K562 (cell line): ENCODE results near the gene LY6G6D. TPM values are rescaled to one million over a fixed set of nuclear protein-coding genes. Genes with fewer than 3 reads are reported as not detected.

ENCODE experiments used
- BRF1 ChIP-seq: IDR thresholded peaks from 3 replicates; pipeline ENCODE4 v1.6.1; 2011; ENCODE audit warnings: borderline replicate concordance, mild to moderate bottlenecking; ENCODE audit not compliant: insufficient read length; ENCODE audit errors: extremely low read depth
- FOXA3 ChIP-seq, 2 experiments: fragments of 450-650 bp in 1 of 2; sonication (generic) in 1 of 2; formaldehyde crosslinking; IDR thresholded peaks in 1 of 2; conservative IDR thresholded peaks in 1 of 2; 2 replicates each; pipeline versions ENCODE4 v1.4.0 to v1.8.0; 2020 to 2022; ENCODE audit warnings: mild to moderate bottlenecking in 2 of 2, missing genetic modification reagents in 1 of 2
- GTF2A2 ChIP-seq: IDR thresholded peaks from 2 replicates; pipeline ENCODE4 v1.6.1; 2016; ENCODE audit warnings: mild to moderate bottlenecking, missing genetic modification characterization, missing compliant biosample characterization
- KDM1A ChIP-seq, 2 experiments: fragments of 450-650 bp; IDR thresholded peaks; 2 replicates each; pipeline ENCODE4 v1.6.1; 2016; ENCODE audit warnings: mild to moderate bottlenecking in 2 of 2
- KHSRP ChIP-seq: fragments of 450-650 bp; IDR thresholded peaks from 2 replicates; pipeline ENCODE4 v1.6.1; 2017
- MIER1 ChIP-seq: fragments of 450-650 bp; IDR thresholded peaks from 2 replicates; pipeline ENCODE4 v1.6.1; 2016; ENCODE audit warnings: antibody characterized with exemption, mild to moderate bottlenecking, low read depth
- NFATC3 ChIP-seq: fragments of 450-650 bp; IDR thresholded peaks from 2 replicates; pipeline ENCODE4 v1.6.1; 2017; ENCODE audit warnings: mild to moderate bottlenecking
- RFX1 ChIP-seq: fragments of 450-650 bp; IDR thresholded peaks from 2 replicates; pipeline ENCODE4 v1.6.1; 2016; ENCODE audit warnings: mild to moderate bottlenecking, moderate library complexity
- SIN3B ChIP-seq: fragments of 450-650 bp; IDR thresholded peaks from 2 replicates; pipeline ENCODE4 v1.6.1; 2017; ENCODE audit warnings: low read depth, mild to moderate bottlenecking, moderate library complexity
- polyA plus RNA-seq, 8 experiments: library from polyadenylated mRNA; depleted of rRNA in 4 of 8; stranded (reverse) in 5 of 8; unstranded in 3 of 8; fragments of >200 nt; fragmentation: Nextera tagmentation in 2 of 8; fragmentation: Illumina TruSeq in 1 of 8; extraction: Ambion mirVana in 2 of 8; extraction: Trizol in 1 of 8; gene quantifications; 2 replicates each; pipeline versions ENCODE4 v1.2.1 to v1.2.3, GENCODE V29; 2011 to 2014; ENCODE audit warnings: inconsistent platforms in 1 of 8, missing spikeins in 1 of 8
- total RNA-seq, 7 experiments: library from RNA; depleted of rRNA in 6 of 7; stranded (reverse); fragments of >200 nt in 6 of 7; fragmentation: Illumina TruSeq in 2 of 7; extraction: Trizol in 2 of 7; gene quantifications; 2 replicates each; pipeline versions ENCODE4 v1.2.1 to v1.2.3, GENCODE V29; 2011 to 2021; ENCODE audit warnings: low replicate concordance in 1 of 7
- TF ChIP-seq, protein P1 (sequence below): fragments of 200-800 bp; sonication (Bioruptor generic); IDR thresholded peaks from 2 replicates; pipeline ENCODE4 v1.6.1; 2017; ENCODE audit warnings: missing genetic modification characterization, missing compliant biosample characterization
- TF ChIP-seq, protein P2 (sequence below): sonication (generic); formaldehyde crosslinking; IDR thresholded peaks from 2 replicates; pipeline ENCODE4 v1.8.0; 2022; ENCODE audit warnings: mild to moderate bottlenecking, missing genetic modification reagents
- TF ChIP-seq, protein P3 (sequence below), 2 experiments: fragments of 450-650 bp in 1 of 2; IDR thresholded peaks; 2 replicates each; pipeline ENCODE4 v1.6.1; 2011 to 2017; ENCODE audit warnings: low read depth in 2 of 2, antibody characterized with exemption in 1 of 2, borderline replicate concordance in 1 of 2, low read length in 1 of 2, mild to moderate bottlenecking in 1 of 2, mixed read lengths in 1 of 2; ENCODE audit not compliant: control insufficient read depth in 1 of 2
- TF ChIP-seq, protein P4 (sequence below), 2 experiments: fragments of 150-350 bp in 1 of 2; IDR thresholded peaks; 2 replicates each; pipeline ENCODE4 v1.6.1; 2012 to 2016; ENCODE audit warnings: low read depth in 2 of 2, low read length in 2 of 2, mild to moderate bottlenecking in 1 of 2, moderate library complexity in 1 of 2

The LY6G6D gene
- total and polyA plus RNA-seq, 9 of the 15 experiments (the other 6 are each of a cell fraction or from before 2014, with no cell fraction given): 0.30 to 0.38 TPM; not detected in 7

DNA sequence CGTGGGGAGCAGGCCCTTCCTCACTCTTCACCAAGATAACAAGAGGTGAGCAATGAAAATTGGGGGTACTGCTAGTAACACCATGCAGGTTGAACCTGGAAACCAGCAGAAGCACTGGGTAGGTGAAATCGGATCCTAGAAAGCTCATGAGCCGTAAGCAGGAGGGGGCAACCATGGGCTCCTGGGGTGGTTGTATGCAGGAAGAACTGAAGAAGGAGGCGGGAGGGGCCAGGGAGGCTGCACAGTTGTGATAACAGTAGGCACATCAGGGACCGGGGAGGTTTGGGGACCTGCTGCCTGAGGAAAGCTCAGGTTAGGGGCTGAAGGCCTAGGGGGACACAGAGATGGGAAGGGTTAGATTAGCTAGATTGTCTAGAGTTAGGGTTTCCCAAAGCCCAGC is 28.7 kb upstream of the LY6G6D start (continued):
- peak in 1 of 2 experiments; percentile 35; a peak in 1 of 4 replicates for TF ChIP-seq KDM1A (IDR thresholded peaks at IDR 0.05)
- TF ChIP-seq SIN3B: no peak
- TF ChIP-seq GTF2A2 (tag): no peak
- no peak; the same call in 1 of the 2 replicates for TF ChIP-seq KHSRP
- TF ChIP-seq, protein P1, sequence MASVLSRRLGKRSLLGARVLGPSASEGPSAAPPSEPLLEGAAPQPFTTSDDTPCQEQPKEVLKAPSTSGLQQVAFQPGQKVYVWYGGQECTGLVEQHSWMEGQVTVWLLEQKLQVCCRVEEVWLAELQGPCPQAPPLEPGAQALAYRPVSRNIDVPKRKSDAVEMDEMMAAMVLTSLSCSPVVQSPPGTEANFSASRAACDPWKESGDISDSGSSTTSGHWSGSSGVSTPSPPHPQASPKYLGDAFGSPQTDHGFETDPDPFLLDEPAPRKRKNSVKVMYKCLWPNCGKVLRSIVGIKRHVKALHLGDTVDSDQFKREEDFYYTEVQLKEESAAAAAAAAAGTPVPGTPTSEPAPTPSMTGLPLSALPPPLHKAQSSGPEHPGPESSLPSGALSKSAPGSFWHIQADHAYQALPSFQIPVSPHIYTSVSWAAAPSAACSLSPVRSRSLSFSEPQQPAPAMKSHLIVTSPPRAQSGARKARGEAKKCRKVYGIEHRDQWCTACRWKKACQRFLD: no peak
- no peak for TF ChIP-seq RFX1
- TF ChIP-seq BRF1: no peak
- TF ChIP-seq NFATC3: no peak
- TF ChIP-seq MIER1: 0 out of 2 replicates have a peak, but pooled peaks have one; percentile 35
- 0 out of 4 replicates have a peak, but pooled peaks of 1 of the 2 experiments have one; percentile 44 for TF ChIP-seq FOXA3 (CRISPR knock-in tag; conservative IDR thresholded peaks at IDR 0.05 in 1 of 2, IDR thresholded peaks at IDR 0.05 in 1 of 2)
- TF ChIP-seq, protein P2, sequence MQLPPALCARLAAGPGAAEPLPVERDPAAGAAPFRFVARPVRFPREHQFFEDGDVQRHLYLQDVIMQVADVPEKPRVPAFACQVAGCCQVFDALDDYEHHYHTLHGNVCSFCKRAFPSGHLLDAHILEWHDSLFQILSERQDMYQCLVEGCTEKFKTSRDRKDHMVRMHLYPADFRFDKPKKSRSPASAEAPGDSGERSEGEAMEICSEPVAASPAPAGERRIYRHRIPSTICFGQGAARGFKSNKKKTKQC (CRISPR knock-in tag): 0 out of 2 replicates have a peak, but pooled peaks have one; percentile 53
- TF ChIP-seq, protein P3, sequence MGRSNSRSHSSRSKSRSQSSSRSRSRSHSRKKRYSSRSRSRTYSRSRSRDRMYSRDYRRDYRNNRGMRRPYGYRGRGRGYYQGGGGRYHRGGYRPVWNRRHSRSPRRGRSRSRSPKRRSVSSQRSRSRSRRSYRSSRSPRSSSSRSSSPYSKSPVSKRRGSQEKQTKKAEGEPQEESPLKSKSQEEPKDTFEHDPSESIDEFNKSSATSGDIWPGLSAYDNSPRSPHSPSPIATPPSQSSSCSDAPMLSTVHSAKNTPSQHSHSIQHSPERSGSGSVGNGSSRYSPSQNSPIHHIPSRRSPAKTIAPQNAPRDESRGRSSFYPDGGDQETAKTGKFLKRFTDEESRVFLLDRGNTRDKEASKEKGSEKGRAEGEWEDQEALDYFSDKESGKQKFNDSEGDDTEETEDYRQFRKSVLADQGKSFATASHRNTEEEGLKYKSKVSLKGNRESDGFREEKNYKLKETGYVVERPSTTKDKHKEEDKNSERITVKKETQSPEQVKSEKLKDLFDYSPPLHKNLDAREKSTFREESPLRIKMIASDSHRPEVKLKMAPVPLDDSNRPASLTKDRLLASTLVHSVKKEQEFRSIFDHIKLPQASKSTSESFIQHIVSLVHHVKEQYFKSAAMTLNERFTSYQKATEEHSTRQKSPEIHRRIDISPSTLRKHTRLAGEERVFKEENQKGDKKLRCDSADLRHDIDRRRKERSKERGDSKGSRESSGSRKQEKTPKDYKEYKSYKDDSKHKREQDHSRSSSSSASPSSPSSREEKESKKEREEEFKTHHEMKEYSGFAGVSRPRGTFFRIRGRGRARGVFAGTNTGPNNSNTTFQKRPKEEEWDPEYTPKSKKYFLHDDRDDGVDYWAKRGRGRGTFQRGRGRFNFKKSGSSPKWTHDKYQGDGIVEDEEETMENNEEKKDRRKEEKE (IDR thresholded peaks at IDR 0.05; ENCODE audit: borderline replicate concordance in 1 of 2, control insufficient read depth in 1 of 2, low read depth in 2 of 2, low read length in 1 of 2): no peak
- TF ChIP-seq, protein P4, sequence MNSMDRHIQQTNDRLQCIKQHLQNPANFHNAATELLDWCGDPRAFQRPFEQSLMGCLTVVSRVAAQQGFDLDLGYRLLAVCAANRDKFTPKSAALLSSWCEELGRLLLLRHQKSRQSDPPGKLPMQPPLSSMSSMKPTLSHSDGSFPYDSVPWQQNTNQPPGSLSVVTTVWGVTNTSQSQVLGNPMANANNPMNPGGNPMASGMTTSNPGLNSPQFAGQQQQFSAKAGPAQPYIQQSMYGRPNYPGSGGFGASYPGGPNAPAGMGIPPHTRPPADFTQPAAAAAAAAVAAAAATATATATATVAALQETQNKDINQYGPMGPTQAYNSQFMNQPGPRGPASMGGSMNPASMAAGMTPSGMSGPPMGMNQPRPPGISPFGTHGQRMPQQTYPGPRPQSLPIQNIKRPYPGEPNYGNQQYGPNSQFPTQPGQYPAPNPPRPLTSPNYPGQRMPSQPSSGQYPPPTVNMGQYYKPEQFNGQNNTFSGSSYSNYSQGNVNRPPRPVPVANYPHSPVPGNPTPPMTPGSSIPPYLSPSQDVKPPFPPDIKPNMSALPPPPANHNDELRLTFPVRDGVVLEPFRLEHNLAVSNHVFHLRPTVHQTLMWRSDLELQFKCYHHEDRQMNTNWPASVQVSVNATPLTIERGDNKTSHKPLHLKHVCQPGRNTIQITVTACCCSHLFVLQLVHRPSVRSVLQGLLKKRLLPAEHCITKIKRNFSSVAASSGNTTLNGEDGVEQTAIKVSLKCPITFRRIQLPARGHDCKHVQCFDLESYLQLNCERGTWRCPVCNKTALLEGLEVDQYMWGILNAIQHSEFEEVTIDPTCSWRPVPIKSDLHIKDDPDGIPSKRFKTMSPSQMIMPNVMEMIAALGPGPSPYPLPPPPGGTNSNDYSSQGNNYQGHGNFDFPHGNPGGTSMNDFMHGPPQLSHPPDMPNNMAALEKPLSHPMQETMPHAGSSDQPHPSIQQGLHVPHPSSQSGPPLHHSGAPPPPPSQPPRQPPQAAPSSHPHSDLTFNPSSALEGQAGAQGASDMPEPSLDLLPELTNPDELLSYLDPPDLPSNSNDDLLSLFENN (IDR thresholded peaks at IDR 0.05; ENCODE audit: low read depth in 2 of 2, low read length in 2 of 2): no peak
